Trophoblast cell (in vitro differentiated cells and primary cell): ENCODE data around the gene PPM1F.

Experiments used
- DNase-seq, 2 donors: peaks; one replicate each; pipeline ENCODE4 v3.0.0-alpha.2; 2016
- H2AFZ ChIP-seq: 2 replicates; pipeline ENCODE4 v1.6.1; 2013; ENCODE audit warnings: low read length, moderate library complexity, mild to moderate bottlenecking; ENCODE audit not compliant: insufficient read depth, poor library complexity
- H2AK5ac ChIP-seq: 2 replicates; pipeline ENCODE4 v1.6.1; 2013; ENCODE audit warnings: mild to moderate bottlenecking, low read length
- H2BK120ac ChIP-seq: 2 replicates; pipeline ENCODE4 v1.6.1; 2013; ENCODE audit warnings: low read length, mild to moderate bottlenecking, moderate library complexity; ENCODE audit not compliant: insufficient read depth, poor library complexity
- H2BK12ac ChIP-seq: 2 replicates; pipeline ENCODE4 v1.6.1; 2013; ENCODE audit warnings: mild to moderate bottlenecking, low read length, moderate library complexity
- H2BK5ac ChIP-seq: 2 replicates; pipeline ENCODE4 v1.6.1; 2013; ENCODE audit warnings: low read length, low read depth, moderate library complexity, mild to moderate bottlenecking; ENCODE audit not compliant: poor library complexity
- H3K14ac ChIP-seq: 2 replicates; pipeline ENCODE4 v1.6.1; 2013; ENCODE audit warnings: mild to moderate bottlenecking, low read length
- H3K18ac ChIP-seq: 2 replicates; pipeline ENCODE4 v1.6.1; 2013; ENCODE audit warnings: mild to moderate bottlenecking, low read length
- H3K23ac ChIP-seq: 2 replicates; pipeline ENCODE4 v1.6.1; 2013; ENCODE audit warnings: low read length
- H3K27ac ChIP-seq: 2 replicates; pipeline ENCODE4 v1.5.1; 2013; ENCODE audit warnings: low read depth, mild to moderate bottlenecking, inconsistent platforms, low read length, moderate library complexity
- H3K27me3 ChIP-seq: 2 replicates; pipeline ENCODE4 v1.6.1; 2013; ENCODE audit warnings: inconsistent platforms, mild to moderate bottlenecking, low read length, moderate library complexity; ENCODE audit not compliant: insufficient read depth
- H3K36me3 ChIP-seq, 2 experiments: 1 replicate in 1 of 2; 2 replicates in 1 of 2; pipeline ENCODE4 v1.6.1; 2013; ENCODE audit warnings: low read length in 2 of 2, mild to moderate bottlenecking in 2 of 2, moderate library complexity in 1 of 2; ENCODE audit not compliant: insufficient read depth in 2 of 2, control insufficient read depth in 1 of 2
- H3K4ac ChIP-seq: 2 replicates; pipeline ENCODE4 v1.6.1; 2013; ENCODE audit warnings: low read depth, mild to moderate bottlenecking, low read length, moderate library complexity
- H3K4me1 ChIP-seq, 2 experiments: 1 replicate in 1 of 2; 2 replicates in 1 of 2; pipeline ENCODE4 v1.6.1; 2013; ENCODE audit warnings: low read length in 2 of 2, mild to moderate bottlenecking in 2 of 2, moderate library complexity in 1 of 2; ENCODE audit not compliant: insufficient read depth in 2 of 2, control insufficient read depth in 1 of 2
- H3K4me2 ChIP-seq: 2 replicates; pipeline ENCODE4 v1.6.1; 2013; ENCODE audit warnings: inconsistent platforms, mild to moderate bottlenecking, low read length, moderate library complexity
- H3K4me3 ChIP-seq: 2 replicates; pipeline ENCODE4 v1.5.1; 2013; ENCODE audit warnings: mild to moderate bottlenecking, low read depth, low read length, inconsistent platforms
- H3K79me1 ChIP-seq: one replicate; pipeline ENCODE4 v1.6.1; 2013; ENCODE audit warnings: low read length
- H3K79me2 ChIP-seq: 2 replicates; pipeline ENCODE4 v1.6.1; 2013; ENCODE audit warnings: low read length, mild to moderate bottlenecking; ENCODE audit not compliant: control insufficient read depth, insufficient read depth, poor library complexity
- H3K9ac ChIP-seq: 2 replicates; pipeline ENCODE4 v1.6.1; 2013; ENCODE audit warnings: mild to moderate bottlenecking, low read length
- H3K9me3 ChIP-seq: 2 replicates; pipeline ENCODE4 v1.6.1; 2013; ENCODE audit warnings: low read depth, mild to moderate bottlenecking, control low read depth, inconsistent platforms, low read length; ENCODE audit not compliant: insufficient read depth
- H4K12ac ChIP-seq: 2 replicates; pipeline ENCODE4 v1.6.1; 2013; ENCODE audit warnings: low read depth, mild to moderate bottlenecking, low read length, moderate library complexity
- H4K8ac ChIP-seq: 2 replicates; pipeline ENCODE4 v1.6.1; 2013; ENCODE audit warnings: low read depth, mild to moderate bottlenecking, low read length, moderate library complexity
- H4K91ac ChIP-seq: one replicate; pipeline ENCODE4 v1.6.1; 2013; ENCODE audit warnings: low read depth, mild to moderate bottlenecking, low read length, moderate library complexity
- WGBS: extraction: QIAGEN DNeasy Blood & Tissue Kit; methylation state at CpG from one replicate; pipeline ENCODE4 v1.1.7; 2013; ENCODE audit warnings: missing lambda C conversion rate; ENCODE audit not compliant: insufficient read length, insufficient coverage; ENCODE audit errors: extremely low coverage; 5-methylcytosine and 5-hydroxymethylcytosine counted together

The PPM1F gene

GRCh38 chr22:21949569-21949918 is 3.1 kb downstream of the PPM1F start:
- H2AK5ac ChIP-seq = no peak overlapping the region
- no peak overlapping the region for H3K4me2 ChIP-seq
- peaks cover 2% of the 10 kb centered on the region for H3K79me2 ChIP-seq
- H4K12ac ChIP-seq = no peak overlapping the region
- peaks cover 4% of the 10 kb centered on the region for H3K79me1 ChIP-seq
- H2BK120ac ChIP-seq = no peak overlapping the region
- H3K27ac ChIP-seq = no peak overlapping the region
- no peak overlapping the region for H3K14ac ChIP-seq
- no peak overlapping the region for H3K23ac ChIP-seq
- H3K4me1 ChIP-seq = peaks cover 5 to 13% of the 10 kb centered on the region in 2 experiments
- peaks cover 2% of the 10 kb centered on the region for H3K9me3 ChIP-seq
- H3K4ac ChIP-seq = no peak overlapping the region
- H4K91ac ChIP-seq = no peak overlapping the region
- H2BK5ac ChIP-seq = no peak overlapping the region
- no peak overlapping the region for H4K8ac ChIP-seq
- H3K9ac ChIP-seq = no peak overlapping the region
- H3K4me3 ChIP-seq = no peak overlapping the region
- H3K18ac ChIP-seq = peak overlapping the region; percentile 2
- H2AFZ ChIP-seq = no peak overlapping the region
- whole genome bisulfite sequencing = no CpG with 5 or more reads among the region's 8 CpGs
- no peaks in the 10 kb centered on the region for H3K27me3 ChIP-seq
- H3K36me3 ChIP-seq = peaks cover 17 to 18% of the 10 kb centered on the region in 2 experiments
- H2BK12ac ChIP-seq = no peak overlapping the region
- no peak for DNase-seq

GRCh38 chr22:21948824-21949568 is 3.7 kb downstream of the PPM1F start:
- no peak for DNase-seq
- H4K91ac ChIP-seq = no peak overlapping the region
- WGBS = no CpG with 5 or more reads among the region's 7 CpGs

GRCh38 chr22:21948390-21948789 is 4.3 kb downstream of the PPM1F start:
- H3K4me3 ChIP-seq = no peak overlapping the region
- no peak overlapping the region for H4K8ac ChIP-seq
- no peak overlapping the region for H2BK120ac ChIP-seq
- no peak overlapping the region for H2AFZ ChIP-seq
- no peak overlapping the region for H3K27ac ChIP-seq
- H3K4me2 ChIP-seq = no peak overlapping the region
- H3K79me1 ChIP-seq = peaks cover 4% of the 10 kb centered on the region
- H3K79me2 ChIP-seq = peaks cover 2% of the 10 kb centered on the region
- no CpG with 5 or more reads among the region's 8 CpGs for WGBS
- peaks cover 2% of the 10 kb centered on the region for H3K9me3 ChIP-seq
- no peak overlapping the region for H3K23ac ChIP-seq
- H2BK12ac ChIP-seq = no peak overlapping the region
- no peak overlapping the region for H2BK5ac ChIP-seq
- no peaks in the 10 kb centered on the region for H3K27me3 ChIP-seq
- no peak overlapping the region for H3K14ac ChIP-seq
- H4K91ac ChIP-seq = no peak overlapping the region
- no peak overlapping the region for H3K4ac ChIP-seq
- H3K18ac ChIP-seq = no peak overlapping the region
- H3K4me1 ChIP-seq = peaks cover 5 to 13% of the 10 kb centered on the region in 2 experiments
- H2AK5ac ChIP-seq = no peak overlapping the region
- no peak for DNase-seq
- no peak overlapping the region for H4K12ac ChIP-seq
- H3K9ac ChIP-seq = no peak overlapping the region
- peaks cover 26 to 29% of the 10 kb centered on the region in 2 experiments for H3K36me3 ChIP-seq

More at GRCh38 chr22:21948824-21949568, 3.7 kb downstream of the PPM1F start:
- Histone ChIP-seq H3K23ac (no peak overlapping the region), H3K9me3 (peaks cover 2% of the 10 kb centered on the region), H3K9ac (no peak overlapping the region), H3K79me1 (peaks cover 4% of the 10 kb centered on the region), H2AFZ (no peak overlapping the region), H3K4ac (no peak overlapping the region), H3K36me3 (peaks cover 22 to 24% of the 10 kb centered on the region in 2 experiments), H3K4me2 (no peak overlapping the region), H3K14ac (no peak overlapping the region), H4K8ac (no peak overlapping the region), H2BK5ac (no peak overlapping the region), H4K12ac (no peak overlapping the region), H3K4me1 (peaks cover 5 to 13% of the 10 kb centered on the region in 2 experiments), H3K27ac (no peak overlapping the region), H2BK12ac (no peak overlapping the region), H3K4me3 (no peak overlapping the region), H2AK5ac (no peak overlapping the region), H2BK120ac (no peak overlapping the region), H3K27me3 (no peaks in the 10 kb centered on the region), H3K18ac (peak overlapping the region; percentile 2), H3K79me2 (peaks cover 2% of the 10 kb centered on the region)

GRCh38 chr22:21947040-21948014 is 5.3 kb downstream of the PPM1F start:
- H2BK120ac ChIP-seq = no peak overlapping the region
- peak in 1 of 2 donors; percentile 13 for DNase-seq
- no peak overlapping the region for H4K91ac ChIP-seq
- H4K8ac ChIP-seq = no peak overlapping the region
- H2AK5ac ChIP-seq = no peak overlapping the region
- H3K79me2 ChIP-seq = no peaks in the 10 kb centered on the region
- H3K27ac ChIP-seq = no peak overlapping the region
- WGBS = no CpG with 5 or more reads among the region's 16 CpGs
- no peaks in the 10 kb centered on the region for H3K27me3 ChIP-seq
- no peak overlapping the region for H3K4ac ChIP-seq
- H2BK5ac ChIP-seq = no peak overlapping the region
- no peak overlapping the region for H3K9ac ChIP-seq
- no peak overlapping the region for H3K4me2 ChIP-seq
- H2AFZ ChIP-seq = no peak overlapping the region
- H3K4me1 ChIP-seq = peaks cover 5 to 17% of the 10 kb centered on the region in 2 experiments
- H4K12ac ChIP-seq = no peak overlapping the region
- H3K36me3 ChIP-seq = peaks cover 26 to 32% of the 10 kb centered on the region in 2 experiments
- H3K9me3 ChIP-seq = peaks cover 5% of the 10 kb centered on the region
- H3K79me1 ChIP-seq = peaks cover 2% of the 10 kb centered on the region
- no peak overlapping the region for H3K18ac ChIP-seq
- H3K4me3 ChIP-seq = no peak overlapping the region
- H3K14ac ChIP-seq = no peak overlapping the region
- no peak overlapping the region for H3K23ac ChIP-seq
- H2BK12ac ChIP-seq = no peak overlapping the region
